ENCODE results near the gene DLGAP1.

DLGAP1 gene

DNA sequence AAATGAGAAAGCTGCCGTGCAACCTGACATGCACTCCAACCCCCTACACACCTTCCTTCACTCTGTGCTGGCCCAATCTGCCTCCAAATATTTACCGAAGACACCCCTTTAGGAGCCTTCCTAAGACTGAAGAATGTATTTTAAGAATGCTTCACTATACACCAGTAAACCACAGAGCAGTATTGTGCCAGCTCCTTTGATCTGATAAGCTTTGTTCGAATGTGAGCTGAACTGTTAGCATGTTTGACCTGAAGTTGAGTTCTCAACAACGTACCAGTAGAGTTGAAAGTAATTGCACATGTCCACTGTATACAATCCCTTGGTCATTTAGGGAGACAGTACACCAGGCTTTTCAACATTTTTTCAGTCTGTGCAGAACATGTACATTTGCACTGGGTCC is 745.9 kb downstream of the DLGAP1 start:
- no peak; the same call in 2 of the 3 replicates for ATAC-seq
- TF ChIP-seq ISL1 (CRISPR knock-in tag; IDR thresholded peaks at IDR 0.05): no peak
- TF ChIP-seq OSR1 (CRISPR knock-in tag; IDR thresholded peaks at IDR 0.05): no peak
- TF ChIP-seq ZNF70 (CRISPR knock-in tag; IDR thresholded peaks at IDR 0.05): no peak
- no peak for TF ChIP-seq ARNTL (CRISPR knock-in tag; IDR thresholded peaks at IDR 0.05; ENCODE audit: borderline replicate concordance, low read depth)
- no peak for TF ChIP-seq RARB (CRISPR knock-in tag; IDR thresholded peaks at IDR 0.05)

- TF ChIP-seq ISL1 (CRISPR knock-in tag; IDR thresholded peaks at IDR 0.05) (no peak), CSDC2 (CRISPR knock-in tag; IDR thresholded peaks at IDR 0.05) (no peak), TCF4 (CRISPR knock-in tag; IDR thresholded peaks at IDR 0.05; ENCODE audit: borderline replicate concordance) (no peak), ARNTL (CRISPR knock-in tag; IDR thresholded peaks at IDR 0.05; ENCODE audit: borderline replicate concordance, low read depth) (no peak)
- ATAC-seq: no peak
Observed at GRCh38 chr18:3706279-3707097, 748.6 kb downstream of the DLGAP1 start.

- TF ChIP-seq ISL1 (CRISPR knock-in tag; IDR thresholded peaks at IDR 0.05) (no peak), CSDC2 (CRISPR knock-in tag; IDR thresholded peaks at IDR 0.05) (no peak), ZFP3 (CRISPR knock-in tag; IDR thresholded peaks at IDR 0.05) (no peak), OSR1 (CRISPR knock-in tag; IDR thresholded peaks at IDR 0.05) (no peak), ZNF8 (CRISPR knock-in tag; IDR thresholded peaks at IDR 0.05) (no peak), ARNTL (CRISPR knock-in tag; IDR thresholded peaks at IDR 0.05; ENCODE audit: borderline replicate concordance, low read depth) (no peak), BACH2 (CRISPR knock-in tag; IDR thresholded peaks at IDR 0.05; ENCODE audit: borderline replicate concordance) (no peak), GLIS3 (CRISPR knock-in tag; IDR thresholded peaks at IDR 0.05) (no peak), SNAI2 (CRISPR knock-in tag; IDR thresholded peaks at IDR 0.05) (no peak), ESRRG (CRISPR knock-in tag; IDR thresholded peaks at IDR 0.05) (no peak), TOX (CRISPR knock-in tag; IDR thresholded peaks at IDR 0.05; ENCODE audit: borderline replicate concordance) (no peak), CREB5 (CRISPR knock-in tag; IDR thresholded peaks at IDR 0.05; ENCODE audit: low read depth) (no peak), ZC3H10 (CRISPR knock-in tag; IDR thresholded peaks at IDR 0.05) (no peak), PPARA (CRISPR knock-in tag; IDR thresholded peaks at IDR 0.05; ENCODE audit: borderline replicate concordance) (no peak), RARB (CRISPR knock-in tag; IDR thresholded peaks at IDR 0.05) (no peak), ZNF565 (CRISPR knock-in tag; conservative IDR thresholded peaks at IDR 0.05; ENCODE audit: low read depth) (no peak)
- TF ChIP-seq, protein P1, sequence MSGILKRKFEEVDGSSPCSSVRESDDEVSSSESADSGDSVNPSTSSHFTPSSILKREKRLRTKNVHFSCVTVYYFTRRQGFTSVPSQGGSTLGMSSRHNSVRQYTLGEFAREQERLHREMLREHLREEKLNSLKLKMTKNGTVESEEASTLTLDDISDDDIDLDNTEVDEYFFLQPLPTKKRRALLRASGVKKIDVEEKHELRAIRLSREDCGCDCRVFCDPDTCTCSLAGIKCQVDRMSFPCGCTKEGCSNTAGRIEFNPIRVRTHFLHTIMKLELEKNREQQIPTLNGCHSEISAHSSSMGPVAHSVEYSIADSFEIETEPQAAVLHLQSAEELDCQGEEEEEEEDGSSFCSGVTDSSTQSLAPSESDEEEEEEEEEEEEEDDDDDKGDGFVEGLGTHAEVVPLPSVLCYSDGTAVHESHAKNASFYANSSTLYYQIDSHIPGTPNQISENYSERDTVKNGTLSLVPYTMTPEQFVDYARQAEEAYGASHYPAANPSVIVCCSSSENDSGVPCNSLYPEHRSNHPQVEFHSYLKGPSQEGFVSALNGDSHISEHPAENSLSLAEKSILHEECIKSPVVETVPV (CRISPR knock-in tag; IDR thresholded peaks at IDR 0.05): no peak
- TF ChIP-seq, protein P2, sequence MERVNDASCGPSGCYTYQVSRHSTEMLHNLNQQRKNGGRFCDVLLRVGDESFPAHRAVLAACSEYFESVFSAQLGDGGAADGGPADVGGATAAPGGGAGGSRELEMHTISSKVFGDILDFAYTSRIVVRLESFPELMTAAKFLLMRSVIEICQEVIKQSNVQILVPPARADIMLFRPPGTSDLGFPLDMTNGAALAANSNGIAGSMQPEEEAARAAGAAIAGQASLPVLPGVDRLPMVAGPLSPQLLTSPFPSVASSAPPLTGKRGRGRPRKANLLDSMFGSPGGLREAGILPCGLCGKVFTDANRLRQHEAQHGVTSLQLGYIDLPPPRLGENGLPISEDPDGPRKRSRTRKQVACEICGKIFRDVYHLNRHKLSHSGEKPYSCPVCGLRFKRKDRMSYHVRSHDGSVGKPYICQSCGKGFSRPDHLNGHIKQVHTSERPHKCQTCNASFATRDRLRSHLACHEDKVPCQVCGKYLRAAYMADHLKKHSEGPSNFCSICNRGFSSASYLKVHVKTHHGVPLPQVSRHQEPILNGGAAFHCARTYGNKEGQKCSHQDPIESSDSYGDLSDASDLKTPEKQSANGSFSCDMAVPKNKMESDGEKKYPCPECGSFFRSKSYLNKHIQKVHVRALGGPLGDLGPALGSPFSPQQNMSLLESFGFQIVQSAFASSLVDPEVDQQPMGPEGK (CRISPR knock-in tag; IDR thresholded peaks at IDR 0.05; ENCODE audit: borderline replicate concordance): no peak
- TF ChIP-seq, protein P3, sequence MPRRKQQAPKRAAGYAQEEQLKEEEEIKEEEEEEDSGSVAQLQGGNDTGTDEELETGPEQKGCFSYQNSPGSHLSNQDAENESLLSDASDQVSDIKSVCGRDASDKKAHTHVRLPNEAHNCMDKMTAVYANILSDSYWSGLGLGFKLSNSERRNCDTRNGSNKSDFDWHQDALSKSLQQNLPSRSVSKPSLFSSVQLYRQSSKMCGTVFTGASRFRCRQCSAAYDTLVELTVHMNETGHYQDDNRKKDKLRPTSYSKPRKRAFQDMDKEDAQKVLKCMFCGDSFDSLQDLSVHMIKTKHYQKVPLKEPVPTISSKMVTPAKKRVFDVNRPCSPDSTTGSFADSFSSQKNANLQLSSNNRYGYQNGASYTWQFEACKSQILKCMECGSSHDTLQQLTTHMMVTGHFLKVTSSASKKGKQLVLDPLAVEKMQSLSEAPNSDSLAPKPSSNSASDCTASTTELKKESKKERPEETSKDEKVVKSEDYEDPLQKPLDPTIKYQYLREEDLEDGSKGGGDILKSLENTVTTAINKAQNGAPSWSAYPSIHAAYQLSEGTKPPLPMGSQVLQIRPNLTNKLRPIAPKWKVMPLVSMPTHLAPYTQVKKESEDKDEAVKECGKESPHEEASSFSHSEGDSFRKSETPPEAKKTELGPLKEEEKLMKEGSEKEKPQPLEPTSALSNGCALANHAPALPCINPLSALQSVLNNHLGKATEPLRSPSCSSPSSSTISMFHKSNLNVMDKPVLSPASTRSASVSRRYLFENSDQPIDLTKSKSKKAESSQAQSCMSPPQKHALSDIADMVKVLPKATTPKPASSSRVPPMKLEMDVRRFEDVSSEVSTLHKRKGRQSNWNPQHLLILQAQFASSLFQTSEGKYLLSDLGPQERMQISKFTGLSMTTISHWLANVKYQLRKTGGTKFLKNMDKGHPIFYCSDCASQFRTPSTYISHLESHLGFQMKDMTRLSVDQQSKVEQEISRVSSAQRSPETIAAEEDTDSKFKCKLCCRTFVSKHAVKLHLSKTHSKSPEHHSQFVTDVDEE (CRISPR knock-in tag; IDR thresholded peaks at IDR 0.05): no peak
- ATAC-seq: no peak
Observed at GRCh38 chr18:3704556-3705344, 750.4 kb downstream of the DLGAP1 start.

Measured in SK-N-SH treated with all-trans-retinoic acid at 6 μM for 48 hours (cell line).